HUES6 (cell line): ENCODE results near the gene SNORC.

Experiments used
- H3K27ac ChIP-seq: 2 replicates; pipeline ENCODE4 v1.7.0; 2013; ENCODE audit warnings: low read depth, mild to moderate bottlenecking, low read length, inconsistent platforms
- H3K27me3 ChIP-seq: 2 replicates; pipeline ENCODE4 v1.6.1; 2013; ENCODE audit warnings: low read length; ENCODE audit not compliant: control insufficient read depth, insufficient read depth
- H3K36me3 ChIP-seq: 2 replicates; pipeline ENCODE4 v1.6.1; 2013; ENCODE audit warnings: low read length; ENCODE audit not compliant: control insufficient read depth, insufficient read depth
- H3K4me1 ChIP-seq: 2 replicates; pipeline ENCODE4 v1.6.1; 2013; ENCODE audit warnings: low read length; ENCODE audit not compliant: control insufficient read depth, insufficient read depth
- H3K4me3 ChIP-seq: 2 replicates; pipeline ENCODE4 v1.5.1; 2013; ENCODE audit warnings: low read depth, low read length
- H3K9ac ChIP-seq: one replicate; pipeline ENCODE4 v1.6.1; 2013; ENCODE audit warnings: mild to moderate bottlenecking, low read length
- H3K9me3 ChIP-seq: 2 replicates; pipeline ENCODE4 v1.6.1; 2013; ENCODE audit warnings: low read depth, low read length; ENCODE audit not compliant: control insufficient read depth, insufficient read depth

SNORC gene

DNA sequence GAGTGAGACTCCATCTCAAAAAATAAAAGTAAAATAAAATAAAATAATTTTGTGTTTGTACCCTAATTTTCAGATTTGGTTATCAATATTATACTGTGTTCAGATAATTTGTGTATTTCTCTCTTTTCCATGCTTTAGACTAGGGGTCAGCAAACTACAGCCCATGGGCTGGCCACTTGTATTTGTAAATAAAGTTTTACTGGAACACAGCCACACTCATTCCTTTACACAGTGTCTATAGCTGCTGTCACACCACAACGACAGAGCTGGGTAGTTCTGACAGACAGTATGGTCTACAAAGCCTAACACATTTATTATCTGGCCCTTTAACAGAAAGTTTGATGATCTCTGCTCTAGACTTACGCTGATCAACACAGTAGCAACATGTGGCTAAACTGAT is 43.8 kb downstream of the SNORC start:
- Histone ChIP-seq H3K36me3 (no peaks in the 10 kb centered on the region), H3K9me3 (peaks cover 23% of the 10 kb centered on the region)

DNA sequence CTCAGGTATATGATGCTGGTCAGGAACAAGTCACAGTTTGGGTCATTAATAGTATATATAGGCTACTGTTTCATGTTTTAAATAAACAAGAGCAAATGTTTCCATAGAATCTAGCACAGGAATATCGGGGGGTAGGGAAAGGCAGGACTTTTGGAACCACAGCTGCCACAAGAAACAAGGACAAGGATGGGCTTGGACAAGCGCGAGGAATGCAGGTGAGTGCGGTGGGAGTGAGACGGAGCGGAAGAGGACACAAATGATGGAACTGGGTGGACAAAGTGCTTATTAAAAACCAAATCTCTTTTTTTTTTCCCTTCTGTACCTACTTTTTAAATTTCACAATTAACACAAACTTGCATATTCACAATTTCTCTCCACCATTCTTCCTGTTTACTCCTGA is 49.1 kb downstream of the SNORC start:
- Histone ChIP-seq H3K9ac (no peak overlapping the region), H3K27ac (no peak overlapping the region)

More for the DNA sequence above, 43.8 kb downstream of the SNORC start:
- Histone ChIP-seq H3K27me3 (no peaks in the 10 kb centered on the region), H3K27ac (no peak overlapping the region), H3K4me1 (no peaks in the 10 kb centered on the region), H3K4me3 (no peak overlapping the region), H3K9ac (no peak overlapping the region)

DNA sequence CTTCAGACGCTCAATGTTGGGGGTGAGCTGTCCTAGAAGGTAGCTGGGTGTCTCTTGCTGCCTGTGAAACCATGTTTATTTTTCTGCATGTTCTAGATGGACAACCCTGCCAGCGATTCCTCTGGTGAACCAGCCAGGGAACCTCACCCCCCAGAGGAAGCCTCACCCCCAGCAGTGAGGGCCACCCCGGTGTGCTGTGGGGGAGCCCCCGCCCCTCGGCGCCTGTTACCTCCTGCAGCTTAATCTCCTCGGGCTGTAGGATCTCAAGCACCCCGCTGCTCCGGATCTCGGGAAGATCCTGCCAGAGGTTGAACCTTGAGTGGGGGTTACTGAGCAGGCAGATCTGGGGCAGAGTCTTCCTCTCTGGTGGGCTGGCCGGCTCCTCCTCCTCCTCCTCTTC is 50.0 kb downstream of the SNORC start:
- Histone ChIP-seq H3K27me3 (peaks cover 12% of the 10 kb centered on the region), H3K4me1 (no peaks in the 10 kb centered on the region), H3K4me3 (no peak overlapping the region), H3K9ac (no peak overlapping the region), H3K27ac (no peak overlapping the region), H3K9me3 (no peaks in the 10 kb centered on the region), H3K36me3 (no peaks in the 10 kb centered on the region)

More for the DNA sequence above, 49.1 kb downstream of the SNORC start:
- Histone ChIP-seq H3K9me3 (no peaks in the 10 kb centered on the region), H3K27me3 (peaks cover 3% of the 10 kb centered on the region; the same call in 1 of the 2 replicates), H3K36me3 (no peaks in the 10 kb centered on the region), H3K4me3 (no peak overlapping the region), H3K4me1 (no peaks in the 10 kb centered on the region)

DNA sequence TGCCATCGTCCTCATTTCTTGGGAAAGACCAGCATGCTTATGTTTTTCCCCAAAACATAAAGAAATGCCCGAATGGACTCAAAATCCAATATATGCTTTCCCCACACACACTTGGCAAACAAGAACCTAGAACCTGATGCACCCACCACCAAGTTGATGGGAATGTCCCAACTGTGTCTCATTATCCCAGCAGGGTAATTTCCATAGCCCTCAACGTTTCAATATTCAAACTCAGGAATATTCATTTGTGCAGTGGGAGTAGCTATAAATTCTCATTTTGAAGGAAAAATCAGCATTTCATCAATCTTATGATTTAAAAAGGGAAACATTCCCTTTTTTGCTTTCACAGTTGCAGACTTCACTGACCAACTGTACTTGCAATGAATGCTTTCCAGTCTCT is 50.7 kb downstream of the SNORC start:
- Histone ChIP-seq H3K9me3 (no peaks in the 10 kb centered on the region), H3K4me3 (no peak overlapping the region), H3K9ac (no peak overlapping the region), H3K27ac (no peak overlapping the region), H3K4me1 (peaks cover 6% of the 10 kb centered on the region; the same call in 1 of the 2 replicates), H3K27me3 (peaks cover 19% of the 10 kb centered on the region), H3K36me3 (no peaks in the 10 kb centered on the region)

DNA sequence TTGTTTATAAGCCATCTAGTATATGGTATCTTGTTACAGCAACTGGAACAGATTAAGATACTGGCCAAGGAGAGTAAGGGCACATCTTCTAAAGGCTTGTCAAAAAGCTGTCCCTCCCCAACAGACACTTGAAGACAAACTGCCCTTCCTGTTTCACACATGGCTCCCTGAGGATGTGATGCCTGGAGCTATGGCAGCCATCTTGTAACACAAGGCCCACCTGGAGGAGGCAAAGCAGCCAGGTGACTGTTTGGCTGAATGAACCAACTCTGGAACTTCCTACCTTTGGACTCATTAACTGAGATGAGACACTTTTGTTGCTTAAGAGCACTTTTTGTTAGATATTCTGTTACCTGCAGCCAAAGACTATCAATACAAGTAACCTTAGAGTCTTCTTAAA is 54.4 kb downstream of the SNORC start:
- Histone ChIP-seq H3K9ac (no peak overlapping the region), H3K4me3 (no peak overlapping the region), H3K36me3 (no peaks in the 10 kb centered on the region), H3K9me3 (no peaks in the 10 kb centered on the region), H3K27me3 (peaks cover 53% of the 10 kb centered on the region), H3K4me1 (peaks cover 23% of the 10 kb centered on the region), H3K27ac (no peak overlapping the region)

DNA sequence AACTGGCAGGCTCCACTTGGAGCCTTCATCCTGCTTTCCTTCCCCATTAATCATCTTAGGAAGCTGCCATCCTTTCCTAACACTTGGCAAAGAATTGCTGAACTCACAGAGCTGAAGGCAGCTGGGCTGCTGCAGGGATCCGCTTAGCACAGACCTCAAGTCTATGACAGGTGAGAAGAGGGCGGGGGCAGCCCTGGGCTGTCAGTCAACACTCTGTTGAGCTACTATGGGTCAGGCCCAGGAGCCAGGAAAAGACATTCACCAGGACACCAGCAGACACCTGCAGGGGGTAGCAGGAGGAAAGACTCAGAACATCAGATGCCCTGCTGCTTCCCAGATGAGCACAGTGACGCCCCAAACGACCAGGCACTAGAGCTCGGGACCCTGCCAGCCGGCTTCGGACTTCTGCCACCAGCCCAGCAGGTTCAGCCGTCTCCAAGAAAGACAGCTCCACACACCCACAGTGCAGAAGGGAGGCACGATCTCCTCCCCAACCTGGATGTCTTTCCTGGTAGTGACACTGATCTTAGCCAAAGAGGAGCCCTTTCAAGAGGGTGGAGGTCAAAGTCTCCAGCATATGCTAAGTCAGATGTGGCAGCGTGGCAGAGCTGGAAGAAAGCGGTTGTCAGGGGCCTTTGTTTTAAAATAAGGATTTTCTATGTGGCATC is 55.2 kb downstream of the SNORC start:
- H3K27ac ChIP-seq = no peak overlapping the region
- no peak overlapping the region for H3K4me3 ChIP-seq
- no peaks in the 10 kb centered on the region for H3K9me3 ChIP-seq
- H3K27me3 ChIP-seq = peaks cover 62% of the 10 kb centered on the region
- no peaks in the 10 kb centered on the region for H3K36me3 ChIP-seq
- H3K4me1 ChIP-seq = peaks cover 23% of the 10 kb centered on the region
- H3K9ac ChIP-seq = no peak overlapping the region

DNA sequence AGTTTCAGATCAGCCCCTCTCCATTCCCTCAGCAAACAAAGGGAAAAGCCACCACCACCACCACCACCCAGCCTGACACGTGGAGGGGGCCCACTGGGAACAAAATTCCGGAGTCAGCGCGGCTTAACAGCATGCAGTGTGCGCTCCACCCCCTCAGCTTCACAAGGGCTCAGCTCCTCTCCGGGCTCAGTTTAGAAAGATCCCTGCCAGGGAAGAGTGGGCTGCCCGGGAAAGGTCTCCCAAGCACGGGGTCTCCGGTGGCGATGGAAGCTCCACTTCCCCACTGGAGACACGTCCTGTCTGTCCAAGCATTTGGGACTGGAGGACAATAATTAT is 55.7 kb downstream of the SNORC start:
- H3K36me3 ChIP-seq = no peaks in the 10 kb centered on the region
- peaks cover 67% of the 10 kb centered on the region for H3K27me3 ChIP-seq

DNA sequence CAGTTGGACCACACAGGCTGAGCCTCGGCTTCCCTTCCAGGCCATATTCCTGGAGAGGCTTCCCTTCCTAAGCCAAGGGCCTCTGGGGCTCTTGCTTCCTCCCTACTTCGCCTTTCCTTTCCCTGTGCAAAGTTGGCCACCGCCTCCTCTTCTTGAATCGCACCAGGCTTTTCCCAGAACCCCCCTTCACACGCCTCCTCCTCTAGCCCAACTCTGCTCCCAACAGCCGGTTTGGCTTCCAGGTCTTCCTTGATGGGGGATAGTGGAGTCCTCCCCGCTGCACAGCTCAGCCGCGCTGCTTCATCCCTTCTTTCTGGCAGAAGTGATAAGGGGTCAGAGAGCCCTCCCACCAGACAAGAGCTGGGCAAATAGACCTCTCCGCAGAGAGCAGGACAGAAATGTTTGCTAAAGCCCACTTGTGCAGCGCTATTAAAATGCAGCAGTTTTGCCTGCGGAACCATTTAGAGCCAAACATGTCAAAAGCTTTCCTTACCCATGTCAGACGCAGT is 56.4 kb downstream of the SNORC start:
- H3K36me3 ChIP-seq = no peaks in the 10 kb centered on the region
- no peak overlapping the region for H3K27ac ChIP-seq
- H3K27me3 ChIP-seq = peaks cover 74% of the 10 kb centered on the region
- no peaks in the 10 kb centered on the region for H3K9me3 ChIP-seq
- H3K4me3 ChIP-seq = peak overlapping the region; percentile 56
- H3K9ac ChIP-seq = no peak overlapping the region
- peaks cover 23% of the 10 kb centered on the region for H3K4me1 ChIP-seq

More for the DNA sequence above, 55.7 kb downstream of the SNORC start:
- Histone ChIP-seq H3K9me3 (no peaks in the 10 kb centered on the region), H3K4me3 (no peak overlapping the region), H3K4me1 (peaks cover 23% of the 10 kb centered on the region), H3K9ac (no peak overlapping the region), H3K27ac (no peak overlapping the region)

DNA sequence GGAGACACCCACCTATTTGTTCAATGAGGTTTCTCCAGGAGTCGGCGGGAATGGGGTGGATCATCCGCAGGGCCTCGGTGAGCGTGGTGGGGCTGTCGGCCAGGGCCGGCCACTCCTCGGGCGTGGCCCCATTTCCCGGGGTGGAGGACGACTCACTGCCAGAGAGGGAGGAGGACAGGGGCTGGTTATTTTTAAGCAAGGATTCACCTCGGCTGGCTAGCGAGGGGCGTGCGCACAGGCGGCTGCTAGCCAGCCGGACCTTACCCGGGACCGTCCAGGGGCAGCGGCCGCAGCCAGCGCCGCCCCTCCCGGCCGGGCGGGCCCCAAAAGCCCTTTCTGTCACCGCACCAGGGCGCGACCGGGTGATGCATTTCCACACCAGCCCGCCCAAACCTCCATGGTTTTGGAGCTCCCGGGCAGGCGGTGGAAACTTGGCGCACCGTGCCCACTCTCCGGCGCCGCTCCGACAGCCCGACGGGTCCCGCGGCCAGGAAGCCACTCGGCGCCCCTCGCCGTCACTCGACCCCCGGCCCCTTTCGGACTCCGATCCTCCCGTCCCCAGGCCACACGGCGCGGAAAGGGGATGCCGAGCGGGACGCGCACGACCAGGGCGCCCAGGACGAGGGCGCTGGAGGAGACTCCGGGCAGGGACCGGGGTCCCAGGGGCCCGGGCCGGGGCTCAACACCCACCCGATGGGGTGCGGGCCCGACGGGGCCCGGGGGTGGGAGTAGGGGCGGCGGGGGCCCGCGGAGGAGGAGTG is 57.1 kb downstream of the SNORC start:
- H3K36me3 ChIP-seq = no peaks in the 10 kb centered on the region
- H3K9ac ChIP-seq = no peak overlapping the region
- H3K27ac ChIP-seq = no peak overlapping the region
- H3K4me1 ChIP-seq = peaks cover 23% of the 10 kb centered on the region
- peak overlapping the region; percentile 56 for H3K4me3 ChIP-seq
- peaks cover 78% of the 10 kb centered on the region for H3K27me3 ChIP-seq
- H3K9me3 ChIP-seq = no peaks in the 10 kb centered on the region

DNA sequence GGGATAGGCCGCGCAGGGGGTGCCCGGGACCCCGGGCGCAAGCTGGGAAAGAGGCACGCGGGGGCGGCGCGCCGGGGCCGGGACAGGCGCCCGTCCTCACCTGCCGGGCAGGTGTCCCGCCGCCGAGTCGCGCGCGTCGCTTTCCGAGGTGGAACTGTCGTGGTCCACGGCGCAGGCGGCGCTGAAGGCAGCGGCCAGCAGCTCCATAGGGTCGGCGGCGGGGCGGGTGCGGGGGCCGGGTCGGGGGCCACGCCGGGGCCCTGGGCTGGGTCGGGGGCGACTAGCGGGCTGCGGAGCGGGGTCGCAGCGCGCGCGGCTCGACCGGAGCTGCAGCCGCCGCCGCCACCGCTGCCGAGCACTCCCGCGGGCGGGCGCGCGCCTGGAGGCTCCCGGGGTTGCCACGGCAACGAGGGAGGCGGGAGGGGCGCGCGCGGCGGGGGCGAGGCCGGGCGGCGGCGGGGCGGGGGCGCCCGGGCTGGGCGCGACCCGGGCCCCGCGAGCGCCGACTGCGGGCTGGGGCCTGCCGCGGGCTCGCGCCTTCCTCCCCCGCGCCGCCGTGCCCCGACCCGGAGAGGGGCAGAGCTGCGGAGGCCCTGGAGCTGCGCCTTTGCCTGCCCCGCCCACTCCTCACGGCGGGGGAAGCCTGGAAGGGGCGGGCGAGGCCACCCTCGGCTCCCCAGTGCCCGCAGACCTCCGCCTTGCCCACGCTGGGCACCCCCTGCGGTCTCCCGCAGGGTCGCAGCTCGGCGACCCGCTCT is 57.9 kb downstream of the SNORC start:
- Histone ChIP-seq H3K9ac (no peak overlapping the region), H3K36me3 (no peaks in the 10 kb centered on the region), H3K27me3 (peaks cover 78% of the 10 kb centered on the region), H3K4me3 (peak overlapping the region; percentile 56), H3K27ac (no peak overlapping the region), H3K4me1 (peaks cover 23% of the 10 kb centered on the region), H3K9me3 (no peaks in the 10 kb centered on the region)
